ENCODE measurements around the gene SSPN. TPM values are rescaled to one million over a fixed set of nuclear protein-coding genes. Genes with fewer than 3 reads are reported as not detected.

Gene SSPN
- total RNA-seq, 1 experiment from 2014 or later: 0.17 TPM

GRCh38 chr12:26156201-26156871 lies 39.0 kb upstream of the SSPN start:
- no peaks in the 10 kb centered on the region for H3K36me3 ChIP-seq (ENCODE audit: control insufficient read depth in 1 of 2, insufficient read depth in 2 of 2, low read length in 2 of 2)
- no peaks in the 10 kb centered on the region for H4K20me1 ChIP-seq (ENCODE audit: insufficient read depth)
- H3K4me2 ChIP-seq (ENCODE audit: low read length): no peak overlapping the region
- CTCF ChIA-PET: no interaction called here
- no peaks in the 10 kb centered on the region for H3K9me3 ChIP-seq (ENCODE audit: control insufficient read depth in 1 of 2, insufficient read depth in 1 of 2, low read depth in 1 of 2, low read length in 2 of 2)
- no TSS peak for BruUV-seq (replicated peaks)
- H3K9ac ChIP-seq (ENCODE audit: low read length): no peak overlapping the region
- ATAC-seq (no peak), DNase-seq (ENCODE audit: low read depth, low spot score) (no peak)
- TF ChIP-seq YY1 (IDR thresholded peaks at IDR 0.05; ENCODE audit: extremely low read depth, insufficient replicate concordance, low read depth, low read length): no peak
- TF ChIP-seq EGR1 (IDR thresholded peaks at IDR 0.05; ENCODE audit: low read depth): no peak
- TF ChIP-seq POLR2AphosphoS5 (IDR thresholded peaks at IDR 0.05; ENCODE audit: low read depth, low read length): no peak
- TF ChIP-seq CTCF (IDR thresholded peaks at IDR 0.05 in 2 of 3, conservative IDR thresholded peaks at IDR 0.05 in 1 of 3; ENCODE audit: borderline replicate concordance in 1 of 3, insufficient read depth in 1 of 3, low read depth in 2 of 3, low read length in 2 of 3): no peak
- no peak for TF ChIP-seq SP1 (IDR thresholded peaks at IDR 0.05; ENCODE audit: low read depth)
- no peak for TF ChIP-seq ZFX (IDR thresholded peaks at IDR 0.05)
- TF ChIP-seq EZH2phosphoT487 (IDR thresholded peaks at IDR 0.05; ENCODE audit: borderline replicate concordance): no peak
- TF ChIP-seq REST (IDR thresholded peaks at IDR 0.05; ENCODE audit: low read depth): no peak
- no peak for TF ChIP-seq SRF (IDR thresholded peaks at IDR 0.05; ENCODE audit: low read depth)
- TF ChIP-seq CBX3 (IDR thresholded peaks at IDR 0.05; ENCODE audit: low read depth): no peak
- no peak for TF ChIP-seq RAD21 (IDR thresholded peaks at IDR 0.05; ENCODE audit: low read depth)
- TF ChIP-seq ATF3 (IDR thresholded peaks at IDR 0.05): no peak
- no peak for TF ChIP-seq JUND (IDR thresholded peaks at IDR 0.05)
- TF ChIP-seq EZH2 (IDR thresholded peaks at IDR 0.05): no peak
- no peak for TF ChIP-seq SIN3A (IDR thresholded peaks at IDR 0.05; ENCODE audit: low read depth)
- no peak for TF ChIP-seq ZNF274 (IDR thresholded peaks at IDR 0.05; ENCODE audit: low read depth, low read length)
- TF ChIP-seq FOSL1 (IDR thresholded peaks at IDR 0.05; ENCODE audit: low read depth): no peak
- TF ChIP-seq TCF7L2 (IDR thresholded peaks at IDR 0.05; ENCODE audit: borderline replicate concordance, extremely low read depth, insufficient read depth, insufficient read length): no peak
- no peak overlapping the region for H2AFZ ChIP-seq (ENCODE audit: low read depth, low read length, poor library complexity, severe bottlenecking)
- no peaks in the 10 kb centered on the region for H3K79me2 ChIP-seq (ENCODE audit: insufficient read depth, low read length)
- H3K4me1 ChIP-seq (ENCODE audit: control insufficient read depth in 1 of 2, insufficient read depth in 2 of 2, low read length in 2 of 2): peaks cover 15 to 31% of the 10 kb centered on the region in 2 experiments
- RAD21 ChIA-PET (ENCODE audit: low non-redundant PET in 1 of 2, low total read pairs in 2 of 2, uncharacterized antibody in 2 of 2, unreplicated experiment in 2 of 2): no interaction called here
- POLR2A ChIA-PET: no interaction called here
- H3K9me2 ChIP-seq (ENCODE audit: insufficient read depth): no peaks in the 10 kb centered on the region
- intact Hi-C loops (cut with micrococcal nuclease): no loop called here
- H3K4me3 ChIP-seq (replicated peaks in 1 of 2; ENCODE audit: low read depth in 1 of 2, low read length in 2 of 2): no peak overlapping the region
- no peak overlapping the region for H3K27ac ChIP-seq (ENCODE audit: low read depth, low read length)
- H3K27me3 ChIP-seq (ENCODE audit: insufficient read depth, low read length): no peaks in the 10 kb centered on the region

Data from HCT116 (cell line).